IPS DF 4.7 (cell line): ENCODE data around the gene AGTRAP.

Experiments used
- DNase-seq: peaks from one replicate; pipeline ENCODE4 v3.0.0-alpha.2; 2013; ENCODE audit warnings: low spot score; ENCODE audit errors: extremely low read depth

Gene AGTRAP

DNA sequence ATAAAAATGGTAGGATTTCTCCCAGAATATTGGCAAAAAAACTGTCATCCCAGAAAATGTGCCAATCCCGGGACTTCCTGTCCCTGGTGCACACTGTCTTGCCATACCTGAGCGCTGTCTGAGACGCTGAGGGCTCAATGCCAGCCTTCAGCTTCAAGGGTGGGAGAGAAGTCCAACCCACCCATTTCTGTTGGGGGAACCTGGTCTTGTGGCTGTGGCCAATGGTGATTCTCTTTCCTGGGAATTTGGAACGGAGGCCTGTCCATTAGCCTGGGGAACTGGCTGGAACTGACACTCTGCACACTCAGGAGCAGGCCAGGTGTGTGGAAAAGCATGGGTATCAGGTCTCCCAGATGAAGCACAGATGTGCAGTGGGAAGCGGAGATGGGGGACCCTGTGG is 63.2 kb downstream of the AGTRAP start:
- DNase-seq, result no peak

GRCh38 chr1:11799896-11800295 is 64.0 kb downstream of the AGTRAP start:
- DNase-seq, result no peak

GRCh38 chr1:11800391-11800755 is 64.4 kb downstream of the AGTRAP start:
- DNase-seq, result no peak
